Body of pancreas (tissue), 4 donors: Measurements from ENCODE around the gene MYRIP. TPM values are rescaled to one million over a fixed set of nuclear protein-coding genes. Genes with fewer than 3 reads are reported as not detected.

Experiments used
- ATAC-seq: fragments of 150-250 bp; one replicate; pipeline ENCODE4 v1.9.1; 2016
- DNase-seq, 4 donors: peaks; one replicate each; pipeline ENCODE4 v3.0.0-alpha.2; 2019
- H3K27ac ChIP-seq, 4 donors: fragments of 200-600 bp; sonication (generic); 1 replicate in 3 of 4; 2 replicates in 1 of 4; pipeline versions ENCODE4 v1.5.1 to v1.6.1; 2016 to 2019; ENCODE audit warnings: mild to moderate bottlenecking in 1 of 4, mixed read lengths in 1 of 4, moderate library complexity in 1 of 4
- H3K27me3 ChIP-seq, 2 donors: fragments of 200-600 bp; sonication (generic); one replicate each; pipeline ENCODE4 v1.6.0; 2016; ENCODE audit warnings: mild to moderate bottlenecking in 1 of 2
- H3K36me3 ChIP-seq, 2 donors: fragments of 200-600 bp; sonication (generic); replicated peaks in 1 of 2; 2 replicates each; pipeline ENCODE4 v1.5.1; 2016; ENCODE audit warnings: low read depth in 2 of 2; ENCODE audit not compliant: insufficient read depth in 1 of 2
- H3K4me1 ChIP-seq: fragments of 200-600 bp; sonication (generic); one replicate; pipeline ENCODE4 v1.6.0; 2016
- H3K4me3 ChIP-seq, 2 donors: fragments of 200-600 bp; sonication (generic); 1 replicate in 1 of 2; 2 replicates in 1 of 2; pipeline ENCODE4 v1.5.1; 2016 to 2019
- H3K9me3 ChIP-seq, 3 donors: fragments of 200-600 bp; sonication (generic); 1 replicate in 2 of 3; 2 replicates in 1 of 3; pipeline ENCODE4 v1.5.1; 2016
- POLR2A ChIP-seq, 3 donors: fragments of 450-650 bp; IDR thresholded peaks; one replicate each; pipeline ENCODE4 v1.6.1; 2016; ENCODE audit warnings: antibody characterized with exemption in 3 of 3, mild to moderate bottlenecking in 2 of 3
- whole genome bisulfite sequencing, 2 donors: methylation state at CpG; one replicate each; pipeline ENCODE4 v1.1.5; 2017; 5-methylcytosine and 5-hydroxymethylcytosine counted together
- intact Hi-C: fragments of 100-400 bp; cut with DNase I; formaldehyde crosslinking; loops from one replicate; pipeline ENCODE4 v1.15.1; 2023
- total RNA-seq, 2 donors: library from RNA; depleted of rRNA; stranded (reverse); fragments of >200 nt; gene quantifications; one replicate each; pipeline ENCODE4 v1.1.0, GENCODE V29; 2016
- TF ChIP-seq, protein P1 (sequence below), 7 experiments: fragments of 450-650 bp in 4 of 7; fragments of 200-600 bp in 3 of 7; sonication (generic) in 3 of 7; IDR thresholded peaks; one replicate each; pipeline ENCODE4 v1.5.1; 2016 to 2019; ENCODE audit warnings: antibody characterized with exemption in 7 of 7

MYRIP gene
- total RNA-seq, 2 donors from 2014 or later: 5.2 to 12.5 TPM

DNA sequence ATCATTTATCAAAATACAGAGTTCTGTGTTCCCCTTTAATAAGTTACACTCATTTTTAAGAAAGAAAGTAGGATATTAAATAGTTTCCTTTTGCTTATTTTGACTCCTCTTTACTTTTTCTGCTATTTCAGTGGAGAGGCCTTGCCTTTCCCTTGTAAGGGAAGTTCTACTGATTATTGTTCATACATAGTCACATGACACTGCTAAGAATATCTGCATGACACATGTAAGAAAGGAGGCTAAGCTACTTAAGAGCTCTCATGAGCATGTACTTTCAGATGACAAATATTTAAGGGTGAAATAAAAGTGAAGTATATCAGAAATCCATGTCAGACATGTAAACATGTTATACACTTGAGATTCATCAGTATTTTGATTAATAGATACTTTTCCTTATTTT lies 39.0 kb downstream of the MYRIP start:
- Histone ChIP-seq H3K4me1 (peaks cover 17% of the 10 kb centered on the region), H3K27ac (no peak overlapping the region), H3K9me3 (no peaks in the 10 kb centered on the region), H3K27me3 (no peaks in the 10 kb centered on the region), H3K36me3 (no peaks in the 10 kb centered on the region), H3K4me3 (no peak overlapping the region)
- DNase-seq (no peak), ATAC-seq (no peak)
- intact Hi-C loops: no loop called here
- TF ChIP-seq, protein P1, sequence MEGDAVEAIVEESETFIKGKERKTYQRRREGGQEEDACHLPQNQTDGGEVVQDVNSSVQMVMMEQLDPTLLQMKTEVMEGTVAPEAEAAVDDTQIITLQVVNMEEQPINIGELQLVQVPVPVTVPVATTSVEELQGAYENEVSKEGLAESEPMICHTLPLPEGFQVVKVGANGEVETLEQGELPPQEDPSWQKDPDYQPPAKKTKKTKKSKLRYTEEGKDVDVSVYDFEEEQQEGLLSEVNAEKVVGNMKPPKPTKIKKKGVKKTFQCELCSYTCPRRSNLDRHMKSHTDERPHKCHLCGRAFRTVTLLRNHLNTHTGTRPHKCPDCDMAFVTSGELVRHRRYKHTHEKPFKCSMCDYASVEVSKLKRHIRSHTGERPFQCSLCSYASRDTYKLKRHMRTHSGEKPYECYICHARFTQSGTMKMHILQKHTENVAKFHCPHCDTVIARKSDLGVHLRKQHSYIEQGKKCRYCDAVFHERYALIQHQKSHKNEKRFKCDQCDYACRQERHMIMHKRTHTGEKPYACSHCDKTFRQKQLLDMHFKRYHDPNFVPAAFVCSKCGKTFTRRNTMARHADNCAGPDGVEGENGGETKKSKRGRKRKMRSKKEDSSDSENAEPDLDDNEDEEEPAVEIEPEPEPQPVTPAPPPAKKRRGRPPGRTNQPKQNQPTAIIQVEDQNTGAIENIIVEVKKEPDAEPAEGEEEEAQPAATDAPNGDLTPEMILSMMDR (IDR thresholded peaks at IDR 0.05): no peak

DNA sequence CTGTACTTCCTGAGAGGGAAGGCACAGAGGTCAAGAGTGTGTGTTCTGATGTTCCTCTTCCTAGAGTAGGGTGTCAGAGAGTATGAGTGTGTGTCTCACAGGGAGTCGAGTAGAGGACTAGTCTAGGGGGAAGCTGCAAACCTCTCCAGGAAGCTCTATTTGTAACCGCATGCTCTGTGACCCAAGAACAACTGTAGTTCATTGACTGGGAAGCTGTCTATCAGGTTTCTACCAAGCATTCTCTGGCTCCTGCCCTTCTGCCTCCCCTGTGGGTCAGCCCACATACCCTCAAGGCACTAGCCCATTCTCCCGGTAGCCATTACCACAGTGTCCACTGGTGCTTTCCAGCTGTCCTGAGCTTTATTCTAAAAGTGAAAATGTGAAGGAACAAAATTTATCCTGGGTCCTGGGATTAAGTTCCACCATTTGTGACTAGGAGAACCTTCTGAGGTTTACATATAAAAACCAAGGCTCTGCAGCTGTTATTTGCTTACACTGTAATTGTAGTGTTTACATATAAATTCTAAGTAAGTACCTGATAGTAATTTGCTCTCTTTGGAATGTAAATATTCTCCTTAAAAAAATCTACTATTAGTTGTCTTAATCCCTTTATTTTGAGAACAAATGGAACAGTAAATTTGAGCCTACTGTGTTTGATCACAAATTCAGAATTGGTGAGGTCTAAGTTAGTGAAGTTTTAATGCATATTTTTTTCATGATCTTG lies 40.7 kb downstream of the MYRIP start:
- no peak for TF ChIP-seq POLR2A (IDR thresholded peaks at IDR 0.05)
- TF ChIP-seq, protein P1 (IDR thresholded peaks at IDR 0.05): no peak
- Histone ChIP-seq H3K4me1 (peaks cover 17% of the 10 kb centered on the region), H3K9me3 (no peaks in the 10 kb centered on the region), H3K36me3 (no peaks in the 10 kb centered on the region), H3K27ac (peak overlapping the region in 1 of 4 donors; percentile 50), H3K27me3 (no peaks in the 10 kb centered on the region), H3K4me3 (no peak overlapping the region)
- 50 to 54% methylated on average over 3 of the region's 3 CpGs for WGBS, 2 donors
- intact Hi-C loops: no loop called here
- ATAC-seq (peak; percentile 45), DNase-seq (no peak)

DNA sequence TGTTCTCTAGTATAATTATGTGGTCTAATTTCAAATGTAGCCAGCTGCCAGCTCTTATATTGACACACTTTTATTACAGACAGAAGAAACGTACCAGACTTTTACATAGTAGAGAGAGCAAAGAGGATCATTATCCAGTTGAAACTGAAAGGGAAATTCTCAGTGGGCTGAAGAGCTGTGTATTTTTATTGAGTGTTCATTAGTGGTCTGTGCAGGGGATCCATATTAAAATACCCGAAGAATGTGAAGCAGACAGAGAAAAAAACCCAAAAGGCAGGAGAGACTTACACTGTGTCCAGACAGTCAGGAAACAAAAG lies 41.3 kb downstream of the MYRIP start:
- no peaks in the 10 kb centered on the region for H3K36me3 ChIP-seq
- no peak overlapping the region for H3K4me3 ChIP-seq
- H3K27me3 ChIP-seq: no peaks in the 10 kb centered on the region
- no peaks in the 10 kb centered on the region for H3K9me3 ChIP-seq
- H3K4me1 ChIP-seq: peaks cover 17% of the 10 kb centered on the region
- intact Hi-C loops: no loop called here
- ATAC-seq (no peak), DNase-seq (no peak)
- H3K27ac ChIP-seq: no peak overlapping the region
- TF ChIP-seq, protein P1 (IDR thresholded peaks at IDR 0.05): no peak
- no peak for TF ChIP-seq POLR2A (IDR thresholded peaks at IDR 0.05)
- 21 to 25% methylated on average over 2 of the region's 2 CpGs for WGBS, 2 donors

DNA sequence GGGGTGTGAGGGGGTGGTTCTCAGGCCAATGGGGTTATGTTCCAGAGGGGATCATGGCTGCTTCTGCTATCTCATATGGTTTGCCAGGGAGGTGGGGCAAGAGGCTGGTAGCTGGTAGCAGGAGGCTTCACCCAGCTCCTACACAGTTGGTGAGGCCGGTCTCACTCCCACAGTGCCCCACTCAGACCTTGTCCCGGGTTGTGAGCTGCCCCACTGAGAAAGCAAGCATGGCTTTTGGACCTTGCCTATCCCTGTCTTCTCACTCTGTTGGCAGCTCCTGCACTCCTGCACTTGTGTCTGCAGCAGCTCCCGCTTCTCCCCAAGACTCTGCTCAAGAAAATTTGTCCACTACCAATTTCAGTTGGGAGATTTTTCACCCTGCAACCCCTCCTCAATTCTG lies 46.1 kb downstream of the MYRIP start:
- ATAC-seq (no peak), DNase-seq (no peak)
- H3K27me3 ChIP-seq: no peaks in the 10 kb centered on the region
- WGBS, 2 donors: 79 to 100% methylated on average over 3 of the region's 3 CpGs
- no peak overlapping the region for H3K27ac ChIP-seq
- no peak for TF ChIP-seq POLR2A (IDR thresholded peaks at IDR 0.05)
- TF ChIP-seq, protein P1 (IDR thresholded peaks at IDR 0.05): no peak
- H3K36me3 ChIP-seq: no peaks in the 10 kb centered on the region
- H3K9me3 ChIP-seq: no peaks in the 10 kb centered on the region
- no peak overlapping the region for H3K4me3 ChIP-seq
- peaks cover 10% of the 10 kb centered on the region for H3K4me1 ChIP-seq
- intact Hi-C loops: no loop called here

DNA sequence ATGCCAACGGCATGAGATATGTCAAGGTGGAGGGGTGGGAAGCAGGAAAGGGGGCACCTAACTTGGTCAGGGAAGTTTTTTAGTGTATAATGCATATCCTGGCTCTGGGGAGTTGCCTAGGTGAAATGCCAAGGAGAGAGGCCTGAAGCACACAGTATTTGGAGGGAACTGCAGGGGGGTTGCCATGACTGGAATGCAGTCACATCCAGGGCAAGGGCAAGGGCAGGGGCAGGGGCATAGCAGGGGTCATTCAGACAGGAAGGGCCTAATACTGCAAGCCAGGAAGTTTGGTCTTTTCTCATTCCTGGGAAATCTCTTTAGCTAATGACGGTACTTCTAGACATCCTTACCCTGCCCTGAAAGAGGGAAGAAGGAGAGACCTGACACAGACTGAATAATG lies 60.5 kb downstream of the MYRIP start:
- Histone ChIP-seq H3K27me3 (no peaks in the 10 kb centered on the region), H3K4me3 (no peak overlapping the region), H3K36me3 (no peaks in the 10 kb centered on the region), H3K4me1 (no peaks in the 10 kb centered on the region), H3K9me3 (no peaks in the 10 kb centered on the region), H3K27ac (no peak overlapping the region)
- intact Hi-C loops: no loop called here
- no peak for TF ChIP-seq POLR2A (IDR thresholded peaks at IDR 0.05)
- TF ChIP-seq, protein P1 (IDR thresholded peaks at IDR 0.05): no peak
- ATAC-seq (no peak), DNase-seq (no peak)
- WGBS, 2 donors: 77 to 86% methylated on average over 2 of the region's 2 CpGs
